GM20431 (cell line): ENCODE data around the gene LRMDA.

Source experiments
- in situ Hi-C: fragments of 300-500 bp; cut with MseI, MboI; formaldehyde crosslinking; loops from one replicate; pipeline ENCODE4 v1.15.0; 2020; ENCODE audit warnings: low sequenced_read_pairs; ENCODE audit not compliant: unreplicated experiment

LRMDA gene

DNA sequence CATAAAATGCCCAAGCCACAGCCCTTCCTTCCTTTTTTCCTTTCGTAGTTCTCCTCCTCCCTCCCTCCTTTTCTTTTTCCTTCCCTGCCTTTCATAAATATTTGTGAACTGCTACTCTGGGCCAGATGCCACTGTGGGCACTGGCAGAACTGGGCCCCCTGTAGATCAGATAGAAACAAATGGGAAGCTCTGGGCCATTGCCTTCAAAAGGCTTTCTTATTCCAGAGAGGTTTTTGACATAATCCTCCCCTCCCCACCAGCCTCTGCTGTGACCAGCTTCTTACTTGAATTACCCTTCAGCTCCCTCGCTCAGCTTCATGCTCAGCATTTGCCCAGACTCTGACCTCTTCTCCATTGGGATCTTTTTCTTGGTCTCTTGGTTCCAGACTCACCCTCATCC is 886.8 kb downstream of the LRMDA start:
- in situ Hi-C loops = loop anchor here (25.0 kb wide), 1 partner anchor 931 kb away; no protein-coding TSS in a partner anchor

DNA sequence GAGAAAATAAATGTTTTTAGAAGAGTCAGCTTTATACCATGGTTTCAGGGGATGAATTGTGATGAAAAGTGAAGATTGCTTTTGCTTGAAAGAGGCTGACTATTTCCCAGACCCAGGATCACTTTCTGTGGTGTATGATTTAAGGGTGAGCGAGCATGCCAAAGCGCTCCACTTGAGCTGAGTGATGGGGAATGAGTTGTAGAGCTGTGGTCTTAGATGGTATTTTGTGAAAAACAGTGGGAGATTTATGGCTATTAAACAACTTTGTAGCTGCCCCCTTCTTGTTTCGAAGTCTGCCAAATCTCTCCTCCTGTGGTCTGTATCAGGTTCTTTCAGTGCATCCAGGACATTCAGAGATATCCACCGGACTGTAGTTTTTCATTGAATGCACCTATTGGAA is 888.2 kb downstream of the LRMDA start:
- in situ Hi-C loops = loop anchor here (25.0 kb wide), 1 partner anchor 932 kb away; no protein-coding TSS in a partner anchor

DNA sequence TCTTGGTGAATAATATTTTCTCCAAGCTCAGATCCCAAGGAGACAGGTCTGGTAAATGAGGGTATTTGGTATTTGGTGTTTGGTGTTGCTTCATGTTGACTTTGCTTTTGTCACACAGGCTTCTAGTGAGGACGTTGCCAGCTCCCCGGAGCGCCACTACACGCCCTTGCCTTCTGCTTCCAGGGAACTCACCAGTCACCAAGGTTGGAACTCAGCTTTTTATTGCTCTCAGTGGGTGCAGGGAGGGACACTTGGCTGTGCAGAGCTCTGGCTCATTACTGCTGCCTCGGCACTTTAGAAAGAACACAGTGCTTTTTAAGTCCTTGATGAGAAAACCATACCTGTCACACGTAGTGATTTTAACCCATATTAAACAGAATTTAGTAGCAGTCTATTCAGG is 892.9 kb downstream of the LRMDA start:
- in situ Hi-C loops = loop anchor here (25.0 kb wide), 1 partner anchor 937 kb away; no protein-coding TSS in a partner anchor

DNA sequence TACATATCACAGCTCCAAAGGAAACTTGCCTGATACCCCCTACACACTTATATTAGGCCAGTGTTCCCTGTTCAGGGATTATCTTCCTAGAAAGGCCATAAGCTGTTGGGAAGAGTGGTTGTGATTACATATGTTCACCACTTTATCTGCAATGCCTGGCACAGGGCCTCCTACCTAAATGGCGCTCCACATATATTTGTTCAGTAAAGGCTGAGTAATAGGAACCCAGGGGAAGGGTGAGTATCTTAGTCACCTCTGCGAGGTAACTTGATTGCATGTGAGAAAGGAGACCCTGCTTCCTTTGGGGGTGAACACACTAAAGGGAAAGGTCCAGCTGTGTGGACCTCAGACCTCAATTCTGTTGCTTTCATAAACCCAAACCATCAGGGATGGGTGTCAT is 896.0 kb downstream of the LRMDA start:
- in situ Hi-C loops = no loop called here

DNA sequence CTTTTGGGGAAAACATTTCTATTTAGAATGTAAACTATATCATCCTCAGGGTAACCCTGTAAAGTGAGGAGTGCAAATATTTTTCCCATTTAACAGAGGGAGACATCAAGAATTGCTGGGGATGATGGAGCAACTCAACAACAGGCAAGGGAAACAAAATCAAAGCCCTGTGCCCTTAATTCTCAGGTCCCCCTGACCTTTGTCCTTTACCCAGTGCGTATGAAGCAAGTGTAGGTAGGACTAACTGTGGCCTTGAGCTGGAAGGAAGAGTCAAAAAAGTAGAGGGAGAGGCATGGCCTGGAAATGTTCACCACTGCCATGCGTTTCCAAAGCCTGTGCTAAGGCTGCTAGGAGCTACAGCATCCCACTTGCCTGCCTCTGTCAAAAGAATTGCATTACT is 896.9 kb downstream of the LRMDA start:
- in situ Hi-C loops = no loop called here

DNA sequence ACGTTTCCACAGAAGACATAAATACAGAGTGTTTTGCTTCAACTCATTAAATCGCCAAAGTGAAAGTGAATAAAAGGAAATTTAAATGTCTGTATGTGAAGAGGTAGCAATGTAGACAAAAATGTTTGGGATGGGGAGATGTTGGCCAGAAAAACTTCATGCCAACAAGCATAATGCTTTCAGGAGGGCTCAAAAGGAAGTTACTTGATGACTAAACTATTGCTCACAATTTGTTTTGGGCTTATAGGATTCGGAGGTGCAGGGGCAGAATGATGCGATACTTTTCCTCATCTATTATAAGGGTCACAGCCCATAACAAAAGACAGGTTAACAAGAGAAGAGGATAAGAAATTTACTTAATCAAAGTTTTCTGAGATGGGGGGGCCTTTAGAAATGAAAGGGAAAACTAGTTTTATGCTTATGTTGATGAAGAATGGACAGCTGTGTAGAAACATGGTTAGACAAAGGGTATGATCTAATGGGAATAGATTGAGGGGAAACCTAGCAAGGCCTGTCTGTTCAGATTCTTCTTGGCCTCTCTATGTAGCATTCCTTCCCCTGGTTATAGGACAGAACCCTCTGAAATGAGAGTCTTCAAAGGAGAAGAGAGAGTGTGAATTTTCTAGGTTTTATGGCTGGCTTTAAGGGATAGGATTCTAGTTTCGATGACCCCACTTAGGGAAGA is 898.6 kb downstream of the LRMDA start:
- in situ Hi-C loops = no loop called here

DNA sequence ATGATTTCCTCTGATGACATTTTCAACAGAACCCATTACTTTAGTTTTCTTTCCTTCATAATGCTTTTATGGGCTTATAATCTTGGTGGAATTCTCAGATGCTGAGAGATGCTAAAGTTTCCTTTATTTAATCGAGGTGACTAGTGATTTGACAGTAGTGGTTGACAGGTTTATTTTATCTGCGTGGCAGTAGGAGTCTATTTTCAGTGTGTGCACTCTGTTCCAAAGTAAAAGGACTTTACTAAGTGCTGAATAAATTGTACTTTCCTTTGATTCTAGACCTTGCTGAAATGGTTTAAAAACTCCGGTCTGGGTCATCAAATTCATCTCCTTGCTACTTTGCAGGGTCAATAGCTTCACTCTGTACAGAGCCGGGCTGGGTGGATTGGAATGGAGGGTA is 900.3 kb downstream of the LRMDA start:
- in situ Hi-C loops = no loop called here

DNA sequence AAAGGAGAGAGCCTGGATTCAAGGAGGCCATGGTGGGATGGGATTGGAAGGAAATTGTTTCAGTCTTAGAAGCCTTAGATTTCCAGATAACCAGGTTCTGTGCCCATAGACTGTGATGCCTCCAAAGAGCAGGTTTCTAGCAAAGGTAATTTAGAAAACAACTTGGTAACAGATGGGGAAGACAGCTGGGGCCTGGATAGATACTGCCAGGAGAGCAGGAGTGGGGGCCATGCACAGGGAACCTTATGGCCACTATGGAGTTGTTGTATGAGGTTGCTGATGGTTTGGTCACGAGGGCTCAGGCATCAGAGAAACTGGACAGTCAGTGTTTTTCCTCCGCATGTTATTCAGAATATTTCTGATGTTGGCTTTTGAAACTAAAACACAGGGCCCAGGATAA is 901.9 kb downstream of the LRMDA start:
- in situ Hi-C loops = no loop called here

DNA sequence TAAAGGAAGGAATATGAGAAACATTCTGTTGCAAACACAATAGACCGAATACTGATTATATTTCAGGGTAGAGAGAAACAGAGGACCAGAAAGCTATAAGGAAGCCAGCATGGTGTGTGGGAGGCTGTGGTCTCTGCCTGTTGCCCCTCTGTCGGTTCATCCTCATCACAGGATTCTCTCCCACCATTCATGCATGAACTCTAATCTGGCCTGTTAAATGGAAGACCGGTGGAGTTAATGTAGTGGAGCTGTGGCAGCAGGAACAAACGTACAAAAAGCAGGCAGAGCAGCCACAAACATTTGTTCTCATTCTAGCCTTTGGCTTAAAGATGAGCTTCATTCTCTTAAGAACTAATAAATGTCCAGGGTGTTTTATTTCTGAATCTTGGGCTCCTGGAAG is 902.4 kb downstream of the LRMDA start:
- in situ Hi-C loops = no loop called here

DNA sequence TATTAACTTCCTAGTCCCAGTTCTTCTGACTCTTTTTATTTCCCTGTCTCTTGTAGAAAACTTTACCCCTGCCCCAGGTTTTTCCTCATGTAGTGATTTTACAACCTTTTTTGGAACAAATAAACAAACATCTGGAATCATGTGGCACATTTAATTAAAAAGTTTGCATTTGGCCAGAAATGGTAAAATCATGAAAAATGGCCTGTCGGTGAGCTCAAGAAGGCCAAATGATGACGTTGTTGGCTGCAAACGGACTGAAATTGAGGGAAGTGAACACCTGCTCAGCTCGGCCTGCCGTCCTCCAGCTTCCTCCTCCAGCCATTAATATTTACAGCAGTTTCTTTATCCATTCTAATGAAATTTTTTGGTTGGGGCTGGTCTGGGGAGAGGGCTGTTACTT is 902.8 kb downstream of the LRMDA start:
- in situ Hi-C loops = no loop called here

DNA sequence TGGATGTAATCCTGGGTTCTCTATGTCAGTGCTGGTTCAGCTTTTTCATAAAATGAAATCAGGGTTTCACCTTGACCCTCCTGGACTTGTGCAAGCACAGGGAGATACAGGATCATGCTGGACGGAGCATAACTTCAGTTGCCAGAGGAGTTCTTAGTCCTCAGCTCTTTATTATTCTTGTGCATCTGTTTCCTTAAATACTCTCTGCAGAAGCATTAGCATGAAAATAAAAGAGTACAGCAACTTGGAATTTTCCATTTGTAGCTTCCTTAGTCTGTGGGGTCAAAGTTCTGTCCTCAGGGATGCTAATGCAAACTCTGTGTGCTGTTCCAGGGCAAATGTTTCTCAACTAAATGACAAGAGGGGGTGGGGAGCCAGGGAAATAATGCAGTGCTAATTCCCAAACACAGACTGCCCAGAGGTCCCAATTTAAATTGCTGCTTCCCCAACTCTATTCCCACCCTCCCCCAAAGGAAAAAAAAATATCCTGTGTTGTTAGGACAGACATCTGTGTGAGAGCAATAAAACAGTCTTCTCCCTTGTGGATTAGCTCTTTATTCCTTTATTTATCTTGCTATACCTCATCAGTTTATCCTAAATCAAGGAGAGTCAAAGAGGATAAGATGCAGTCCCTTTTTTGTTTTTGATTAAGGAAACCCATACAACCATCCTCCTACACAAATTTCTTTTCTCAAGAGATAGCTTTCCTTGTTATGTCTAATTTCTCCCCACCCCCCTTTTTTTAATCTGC is 905.0 kb downstream of the LRMDA start:
- in situ Hi-C loops = no loop called here

DNA sequence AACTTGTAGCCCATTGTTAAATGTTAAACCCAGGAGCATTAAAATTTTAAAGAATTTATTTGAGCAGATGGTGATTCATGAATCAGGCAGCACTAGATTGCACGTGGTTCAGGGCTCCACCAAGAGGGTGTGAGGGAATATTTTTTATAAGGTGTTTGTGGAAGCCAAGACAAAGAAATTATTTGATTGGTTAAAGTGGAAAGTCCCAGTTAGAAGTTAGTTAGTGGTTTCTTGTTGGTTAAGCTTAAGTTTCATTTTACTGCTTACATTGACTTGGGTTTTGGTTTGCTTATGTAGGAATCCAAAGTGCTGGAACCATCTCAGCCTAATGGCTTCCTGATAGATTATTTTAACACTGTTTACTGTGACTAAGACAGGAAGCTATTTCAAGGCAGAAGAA is 906.2 kb downstream of the LRMDA start:
- in situ Hi-C loops = no loop called here

DNA sequence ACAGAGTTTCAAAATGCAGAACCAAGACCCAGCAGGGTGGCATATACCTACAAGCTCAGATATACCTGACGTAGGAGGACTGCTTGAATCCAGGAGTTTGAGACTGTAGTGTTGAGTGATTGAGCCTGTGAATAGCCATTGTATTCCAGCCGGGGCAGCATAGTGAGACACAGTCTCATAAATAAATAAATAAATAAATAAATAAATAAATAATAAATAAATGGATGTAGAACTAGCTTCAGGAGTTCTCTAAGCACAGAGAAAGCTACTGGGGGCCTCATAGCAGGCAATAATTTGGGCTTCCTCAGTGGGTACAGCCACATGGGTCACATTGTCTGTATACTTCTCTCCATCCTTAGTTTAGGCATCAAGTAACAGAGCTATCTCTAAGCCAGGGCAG is 906.8 kb downstream of the LRMDA start:
- in situ Hi-C loops = no loop called here

DNA sequence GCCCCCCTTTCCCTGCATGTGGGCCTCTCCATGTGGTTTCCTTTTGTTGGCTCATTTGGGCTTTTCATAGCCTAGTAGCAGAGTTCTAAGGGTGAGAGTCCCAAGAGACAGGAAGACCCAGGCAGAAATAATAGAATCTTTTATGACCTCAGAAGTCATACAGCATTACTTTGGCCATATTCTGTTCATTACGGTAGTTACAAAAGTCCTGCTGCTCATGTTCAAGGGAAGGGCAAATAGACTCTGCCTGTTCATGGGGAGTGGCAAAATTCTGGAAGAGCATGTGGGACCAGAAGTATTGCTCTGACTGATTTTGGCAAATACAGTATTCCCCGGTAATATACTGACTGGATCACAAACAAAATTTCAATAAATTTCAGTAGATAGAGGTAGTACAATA is 910.3 kb downstream of the LRMDA start:
- in situ Hi-C loops = no loop called here

DNA sequence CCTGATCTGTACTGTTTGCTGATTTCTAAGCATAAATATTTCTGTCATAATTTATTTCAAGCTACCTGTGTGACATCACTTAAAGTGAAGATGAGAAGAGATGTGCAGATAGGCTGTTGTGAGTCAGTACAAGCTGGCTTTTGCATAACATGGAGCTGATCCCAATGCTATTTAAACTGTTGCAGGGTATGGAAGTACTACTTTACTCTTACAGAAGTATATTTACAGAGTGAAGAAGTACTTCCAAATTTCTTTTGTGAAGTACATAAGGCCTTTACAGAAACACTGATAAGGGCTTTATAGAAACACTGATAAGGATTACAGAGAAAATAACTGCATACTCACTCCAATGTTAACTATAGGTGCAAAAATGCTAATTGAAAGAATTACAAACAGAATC is 911.6 kb downstream of the LRMDA start:
- in situ Hi-C loops = no loop called here

DNA sequence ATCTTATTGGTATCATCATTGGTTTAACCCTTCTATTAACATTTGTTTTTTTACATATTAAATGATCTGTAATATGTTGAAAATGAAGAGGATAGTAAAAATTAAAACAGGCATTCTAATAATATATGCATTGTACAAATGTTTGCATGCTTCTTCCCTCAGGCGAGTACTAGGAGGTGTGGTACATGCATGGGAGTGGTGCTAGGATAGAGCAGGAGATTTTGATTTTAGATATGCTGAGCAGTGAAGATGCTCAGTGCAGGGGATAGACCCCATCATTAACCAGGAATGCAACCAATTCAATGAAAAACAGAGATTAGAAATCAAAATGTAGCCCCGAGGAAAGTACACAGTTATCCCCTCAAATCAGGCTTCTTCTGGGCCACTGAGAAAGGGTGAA is 916.4 kb downstream of the LRMDA start:
- in situ Hi-C loops = no loop called here

DNA sequence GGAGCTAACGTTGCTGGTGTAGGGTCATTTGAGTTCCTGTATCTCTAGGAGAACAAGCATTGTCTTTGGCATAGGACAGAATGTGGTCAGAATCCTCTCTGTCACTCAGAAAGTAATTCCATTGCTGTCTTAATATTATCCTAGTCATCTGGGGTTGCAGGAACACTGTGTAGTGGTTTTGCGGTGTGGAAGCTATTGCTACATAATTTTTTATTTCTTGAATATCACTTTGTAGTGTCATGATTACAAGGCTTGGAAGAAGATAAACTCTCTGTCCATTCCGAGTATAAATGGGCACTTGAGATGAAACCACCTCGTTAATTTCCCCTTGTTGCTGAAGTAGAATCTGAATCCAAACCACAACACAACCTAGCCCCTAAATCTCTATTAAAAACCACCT is 919.2 kb downstream of the LRMDA start:
- in situ Hi-C loops = no loop called here

DNA sequence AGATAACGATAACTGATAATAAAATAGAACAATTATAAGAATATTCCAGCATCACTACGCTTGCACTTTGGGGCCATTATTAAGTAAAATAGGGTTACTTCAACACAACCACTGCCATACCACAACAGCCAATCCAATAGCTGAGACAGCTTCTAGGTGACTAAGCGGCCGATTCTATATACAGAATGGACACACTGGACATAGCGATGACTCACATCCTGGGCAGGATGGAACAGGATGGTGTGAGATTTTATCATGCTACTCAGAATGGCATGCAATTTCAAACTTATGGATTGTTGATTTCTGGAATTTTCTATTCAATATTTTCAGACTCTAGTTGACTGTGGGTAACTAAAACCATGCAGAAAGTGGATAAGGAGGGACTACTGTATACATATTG is 920.9 kb downstream of the LRMDA start:
- in situ Hi-C loops = no loop called here

DNA sequence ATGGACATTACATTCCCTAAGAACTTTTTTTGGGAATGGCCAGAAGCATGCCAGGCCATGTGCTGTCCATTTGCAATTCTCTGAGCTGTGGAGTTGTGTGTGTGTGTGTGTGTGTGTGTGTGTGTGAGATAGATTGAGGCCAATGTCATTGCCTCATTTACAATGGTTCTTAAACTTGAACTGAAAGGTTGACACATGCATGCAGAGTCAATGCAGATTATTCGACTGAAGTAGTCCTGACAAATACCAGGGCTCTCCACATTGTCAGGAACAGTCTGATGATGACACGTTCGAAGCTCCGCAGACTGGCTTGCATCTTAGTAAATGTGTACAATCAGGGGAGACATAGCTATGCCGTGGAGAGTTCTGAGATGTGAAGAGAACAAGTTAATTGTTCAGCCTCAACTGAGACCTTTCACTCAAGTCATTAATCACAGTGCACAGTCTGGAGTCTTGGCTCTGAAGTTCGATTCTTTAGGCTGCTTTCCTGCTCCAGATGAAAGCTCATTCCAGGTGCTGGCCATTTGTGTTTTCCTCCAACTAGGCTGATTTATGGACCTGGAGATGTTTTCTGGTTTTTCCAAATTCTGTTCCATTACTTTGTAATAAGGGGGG is 921.9 kb downstream of the LRMDA start:
- in situ Hi-C loops = no loop called here

DNA sequence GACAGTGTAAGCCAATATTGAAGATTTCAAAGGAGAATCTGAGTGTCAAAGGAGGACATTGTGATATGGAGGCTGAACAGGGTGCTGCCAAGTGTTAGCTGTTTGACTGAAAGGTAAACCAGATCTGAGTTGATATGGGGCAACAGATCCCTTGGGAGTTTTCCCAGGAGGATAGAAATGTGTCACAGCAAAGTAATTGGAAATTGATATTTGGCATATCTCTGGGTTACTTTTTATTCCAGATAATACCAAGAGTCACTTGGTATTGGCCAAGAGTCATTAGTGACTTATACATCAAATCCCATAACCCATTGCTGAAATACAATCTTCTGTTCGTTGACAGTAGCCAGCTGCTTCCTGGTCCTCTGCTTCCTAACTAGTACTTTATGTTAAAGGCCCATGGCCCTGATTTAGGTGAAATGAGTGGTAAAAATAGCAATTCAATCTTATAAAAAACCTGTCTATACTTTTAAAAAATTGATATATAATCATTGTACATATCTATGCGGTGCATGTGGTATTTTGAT is 922.9 kb downstream of the LRMDA start:
- in situ Hi-C loops = no loop called here

DNA sequence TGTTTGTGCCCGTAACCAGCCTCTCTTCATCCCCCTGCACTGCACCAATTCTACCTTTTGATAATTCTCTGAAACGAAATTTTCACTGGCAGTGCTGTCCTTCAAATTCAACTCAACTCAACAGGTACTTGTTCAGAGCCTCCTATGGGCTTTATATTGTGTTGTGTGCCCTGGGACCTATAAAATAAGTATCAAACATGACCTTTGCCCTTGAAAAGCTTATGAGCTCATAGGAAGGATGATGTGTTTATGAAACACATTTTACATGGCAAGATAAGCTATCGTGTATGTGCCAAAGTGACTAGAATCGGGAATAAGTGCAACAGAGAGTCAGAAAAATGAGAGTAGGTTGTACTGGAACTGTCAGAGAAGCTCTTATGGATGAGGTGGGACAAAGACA is 923.5 kb downstream of the LRMDA start:
- in situ Hi-C loops = no loop called here
